HG03571 (cell line): ENCODE measurements around the gene NDUFA7.
"Not testable (repeated sequence)": the region's sequence is repeated elsewhere in the genome, so short reads cannot be mapped to it uniquely, and the experiment has no call there.

Source experiments
- ATAC-seq: cut with Tn5 transposase; IDR thresholded peaks from one replicate; pipeline ENCODE4 v1.9.1; 2021; ENCODE audit not compliant: unreplicated experiment

NDUFA7 gene

DNA sequence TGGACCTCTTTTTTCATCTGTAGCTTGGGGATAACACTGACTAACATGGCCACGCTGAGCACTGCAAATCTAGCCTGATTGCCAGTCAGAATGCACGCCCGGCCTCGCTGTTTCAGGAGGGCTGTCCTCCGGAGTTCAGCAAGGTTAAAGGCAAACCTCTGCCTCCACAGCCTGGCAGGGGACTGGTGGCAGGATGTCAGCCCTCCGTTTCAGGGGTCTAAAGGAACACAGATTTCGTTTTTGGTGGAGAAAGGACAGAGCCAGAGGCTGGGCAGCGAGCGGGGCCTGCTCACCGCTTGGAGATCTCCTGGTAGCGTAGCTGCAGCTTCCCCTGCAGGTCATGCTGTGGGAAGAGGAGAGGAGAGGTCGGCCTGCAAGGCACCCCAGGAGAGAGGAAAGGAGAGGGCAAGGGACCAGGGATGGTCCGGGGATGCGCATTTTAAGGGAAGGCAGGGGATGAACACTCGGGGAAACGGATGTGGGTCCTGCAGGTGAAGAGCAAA lies 560 bp downstream of the NDUFA7 start:
- ATAC-seq, result peak; percentile 27

DNA sequence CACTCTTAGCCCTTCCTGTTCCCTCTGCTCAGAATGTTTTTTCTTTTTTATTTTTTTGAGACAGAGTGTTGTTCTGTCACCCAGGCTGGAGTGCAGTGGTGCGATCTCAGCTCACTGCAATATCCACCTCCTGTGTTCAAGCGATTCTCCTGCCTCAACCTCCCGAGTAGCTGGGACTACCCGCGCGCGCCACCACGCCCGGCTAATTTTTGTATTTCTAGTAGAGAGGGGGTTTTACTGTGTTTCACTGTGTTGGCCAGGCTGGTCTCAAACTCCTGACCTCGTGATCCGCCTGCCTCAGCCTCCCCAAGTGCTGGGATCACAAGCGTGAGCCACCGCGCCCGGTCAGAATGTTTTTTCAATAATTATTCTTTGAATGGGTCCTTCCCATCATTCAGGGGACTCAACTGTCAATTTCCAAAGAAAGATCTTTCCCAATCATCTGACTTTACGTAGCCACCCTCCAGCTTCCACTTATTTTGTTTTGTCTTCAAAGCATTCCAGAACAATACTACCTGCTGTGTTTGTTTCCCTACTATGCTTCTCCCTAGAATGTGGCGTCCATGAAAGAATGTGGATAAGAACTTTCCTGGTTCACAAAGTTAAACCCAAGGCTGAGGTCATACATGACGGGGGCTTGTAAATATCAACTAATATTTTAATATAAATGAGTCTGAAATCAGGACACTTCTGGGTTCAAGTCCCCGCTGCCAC lies 1.2 kb downstream of the NDUFA7 start:
- no peak for ATAC-seq

DNA sequence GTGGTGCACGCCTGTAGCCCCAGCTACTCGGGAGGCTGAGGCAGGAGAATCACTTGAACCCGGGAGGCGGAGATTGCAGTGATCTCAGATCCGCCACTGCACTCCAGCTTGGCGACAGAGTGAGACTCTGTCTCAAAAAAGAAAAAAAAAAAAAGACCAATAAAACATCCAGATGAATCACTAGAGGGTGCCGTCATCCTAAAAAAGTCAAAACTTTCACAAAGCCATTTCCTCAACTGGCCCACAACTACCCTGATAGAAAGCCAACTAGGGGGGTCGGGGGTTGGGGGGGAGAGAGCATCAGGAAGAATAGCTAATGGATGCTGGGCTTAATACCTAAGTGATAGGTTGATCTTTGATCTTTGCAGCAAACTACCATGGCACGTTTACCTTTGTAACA lies 2.3 kb downstream of the NDUFA7 start:
- not testable (repeated sequence) for ATAC-seq

- ATAC-seq, result no peak
These were observed 4.6 kb downstream of the NDUFA7 start for GRCh38 chr19:8316351-8317125.

- not testable (repeated sequence) for ATAC-seq
These were observed 6.1 kb downstream of the NDUFA7 start for GRCh38 chr19:8314981-8315640.

GRCh38 chr19:8311461-8312260 lies 9.5 kb downstream of the NDUFA7 start:
- ATAC-seq, result no peak

- no peak for ATAC-seq
These were observed 10.7 kb downstream of the NDUFA7 start for GRCh38 chr19:8310342-8311055.

- ATAC-seq, result no peak
These were observed 12.3 kb downstream of the NDUFA7 start for GRCh38 chr19:8308891-8309291.

DNA sequence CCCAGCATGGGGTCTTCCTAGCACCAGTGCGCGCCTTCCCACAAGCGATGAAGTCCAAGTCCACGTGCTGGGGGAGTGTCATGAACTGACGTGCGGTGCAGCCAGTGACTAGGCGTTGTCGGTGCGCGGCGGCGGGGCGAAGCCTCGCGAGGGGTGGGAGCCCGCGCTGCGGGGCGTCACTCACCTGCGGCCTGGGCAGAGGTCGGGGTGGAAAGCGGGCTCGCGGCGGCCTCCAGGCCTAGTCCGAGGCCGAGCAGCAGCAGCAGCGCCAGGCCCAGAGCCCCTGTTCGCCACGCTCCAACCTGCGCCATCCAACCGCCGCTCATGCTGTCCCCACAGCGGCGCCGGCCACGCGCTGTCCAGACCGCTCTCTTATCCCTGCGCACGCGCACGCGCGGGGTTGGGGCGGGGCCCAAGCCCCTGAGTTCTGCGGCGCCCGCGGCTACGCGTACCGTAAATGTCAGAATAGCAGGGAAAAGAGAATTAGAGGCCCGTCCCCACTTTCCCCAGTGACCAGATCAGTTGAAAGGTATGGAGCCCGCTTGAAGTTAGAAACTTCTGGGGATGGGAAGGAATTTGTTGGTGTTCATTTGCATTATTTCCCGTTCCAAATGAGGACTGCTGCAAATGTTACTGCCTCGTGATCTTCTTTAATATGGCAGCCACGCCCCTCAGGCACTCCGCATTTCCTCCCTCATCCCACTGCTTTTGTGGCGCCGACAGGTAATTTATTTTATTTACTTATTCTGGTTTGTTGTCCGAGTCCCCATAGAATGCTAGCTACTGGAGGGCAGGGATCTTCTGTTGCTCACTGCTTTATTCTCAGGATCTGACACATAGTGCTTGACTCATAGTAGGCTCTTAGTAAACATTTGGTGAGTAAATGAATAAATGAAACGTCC lies 13.0 kb downstream of the NDUFA7 start, which contains the start of gene CD320:
Gene CD320, minus strand, starts transcription at position 394 of the 902 bp plus-strand sequence. Its CDS starts 68 bp downstream, at position 326.
- peak; percentile 66 for ATAC-seq

GRCh38 chr19:8307400-8307964 lies 13.7 kb downstream of the NDUFA7 start:
- no peak for ATAC-seq

GRCh38 chr19:8306235-8307054 lies 14.7 kb downstream of the NDUFA7 start:
- no peak for ATAC-seq

- ATAC-seq, result no peak
These were observed 15.4 kb downstream of the NDUFA7 start for GRCh38 chr19:8305798-8306197.

GRCh38 chr19:8304841-8305621 lies 16.1 kb downstream of the NDUFA7 start:
- no peak for ATAC-seq

DNA sequence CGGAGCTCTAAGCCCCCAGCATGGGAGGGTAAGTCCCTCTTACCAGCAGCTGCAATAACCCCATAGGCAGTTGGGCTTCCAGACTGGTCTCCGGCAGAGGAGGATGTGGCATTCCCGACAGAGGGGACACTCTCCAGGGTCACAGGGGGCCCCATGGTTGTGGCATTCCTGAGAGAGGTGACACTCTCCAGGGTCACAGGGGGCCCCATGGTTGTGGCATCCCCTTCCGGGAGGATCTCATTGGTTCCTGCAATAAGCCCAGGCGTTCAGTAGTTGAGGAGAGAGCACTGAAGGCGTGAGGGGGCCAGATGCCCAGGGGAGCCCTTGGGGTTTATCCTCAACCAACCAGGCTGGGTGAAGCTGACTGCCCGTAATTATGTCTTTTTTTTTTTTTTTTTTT lies 18.4 kb downstream of the NDUFA7 start:
- ATAC-seq, result no peak

DNA sequence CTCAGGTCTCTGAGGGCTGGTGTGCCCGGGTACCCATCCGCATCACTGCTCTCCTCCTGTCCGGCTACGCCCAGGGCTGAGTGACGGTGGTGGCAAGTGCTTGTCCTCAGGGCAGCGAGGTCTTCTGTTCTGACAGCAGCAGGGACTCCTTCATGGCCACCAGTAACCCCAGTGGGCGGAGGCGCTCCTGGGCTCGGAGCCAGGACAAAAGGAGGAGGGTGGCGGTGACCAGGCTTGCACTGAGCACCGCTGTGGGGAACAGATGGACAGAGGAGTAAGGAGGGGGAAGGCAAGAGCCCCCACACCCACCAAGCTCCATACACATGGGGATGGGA lies 18.9 kb downstream of the NDUFA7 start:
- ATAC-seq, result no peak

DNA sequence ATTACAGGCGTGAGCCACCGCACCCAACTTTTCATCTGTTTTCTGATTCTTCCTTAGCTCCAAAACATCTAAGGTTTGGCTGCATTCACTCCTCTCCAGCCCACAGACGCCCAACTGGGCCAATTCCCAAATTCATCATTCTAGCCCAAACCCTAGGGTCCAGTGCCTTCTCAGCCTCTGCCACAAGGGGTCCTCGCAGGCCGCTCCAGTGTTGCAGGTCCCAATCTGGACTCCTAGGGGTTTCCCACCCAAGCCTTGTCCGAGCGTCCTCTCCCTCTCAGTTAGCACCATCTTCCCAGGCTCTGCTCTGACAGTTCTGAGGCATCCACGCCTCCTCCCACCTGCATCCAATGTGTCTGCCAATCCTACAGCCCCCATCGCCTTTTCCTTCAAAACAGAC lies 29.8 kb downstream of the NDUFA7 start:
- ATAC-seq, result not testable (repeated sequence)

GRCh38 chr19:8276508-8276907 lies 44.7 kb downstream of the NDUFA7 start:
- ATAC-seq, result not testable (repeated sequence)
